Loucy (cell line): ENCODE measurements around the gene POLR3K.

Experiments
- H2AFZ ChIP-seq: fragments of 200-600 bp; sonication (generic); 2 replicates; pipeline ENCODE4 v1.6.0; 2016; ENCODE audit warnings: antibody characterized with exemption, mild to moderate bottlenecking, low read length, moderate library complexity
- H3F3A ChIP-seq: fragments of 200-600 bp; 2 replicates; pipeline ENCODE4 v1.6.0; 2016; ENCODE audit warnings: antibody characterized with exemption, low read depth, mild to moderate bottlenecking
- H3K27me3 ChIP-seq: fragments of 200-600 bp; sonication (generic); 2 replicates; pipeline ENCODE4 v1.6.1; 2014; ENCODE audit warnings: low read length, mild to moderate bottlenecking; ENCODE audit not compliant: insufficient read depth, poor library complexity, severe bottlenecking
- H3K36me3 ChIP-seq: fragments of 200-600 bp; sonication (generic); 2 replicates; pipeline ENCODE4 v1.6.1; 2016; ENCODE audit warnings: low read length; ENCODE audit not compliant: insufficient read depth
- H3K4me1 ChIP-seq: fragments of 200-600 bp; sonication (generic); 2 replicates; pipeline ENCODE4 v1.5.1; 2014; ENCODE audit warnings: low read length, mild to moderate bottlenecking; ENCODE audit not compliant: insufficient read depth, poor library complexity, severe bottlenecking
- H3K4me2 ChIP-seq: fragments of 200-600 bp; sonication (generic); 2 replicates; pipeline ENCODE4 v1.6.0; 2014; ENCODE audit warnings: antibody characterized with exemption, low read length, low read depth, mild to moderate bottlenecking; ENCODE audit not compliant: poor library complexity, severe bottlenecking
- H3K4me3 ChIP-seq: fragments of 200-600 bp; sonication (generic); 2 replicates; pipeline ENCODE4 v1.5.1; 2014; ENCODE audit warnings: low read length, mild to moderate bottlenecking, mixed read lengths; ENCODE audit not compliant: poor library complexity, severe bottlenecking
- H3K79me2 ChIP-seq: fragments of 200-600 bp; sonication (generic); 2 replicates; pipeline ENCODE4 v1.6.1; 2014; ENCODE audit warnings: low read length; ENCODE audit not compliant: insufficient read depth
- H3K9ac ChIP-seq: fragments of 200-600 bp; sonication (generic); 2 replicates; pipeline ENCODE4 v1.6.0; 2014; ENCODE audit warnings: mild to moderate bottlenecking, low read depth, low read length, moderate library complexity; ENCODE audit not compliant: poor library complexity, severe bottlenecking
- H3K9me2 ChIP-seq: fragments of 200-600 bp; sonication (generic); replicated peaks from 2 replicates; pipeline ENCODE4 v1.6.1; 2016; ENCODE audit warnings: low read depth, low read length, mixed read lengths
- H3K9me3 ChIP-seq: fragments of 200-600 bp; sonication (generic); 2 replicates; pipeline ENCODE4 v1.6.1; 2014; ENCODE audit warnings: mild to moderate bottlenecking, antibody characterized with exemption, low read length, low read depth; ENCODE audit not compliant: insufficient read depth
- H4K20me1 ChIP-seq: fragments of 200-600 bp; sonication (generic); 2 replicates; pipeline ENCODE4 v1.6.0; 2014; ENCODE audit warnings: antibody characterized with exemption, low read length, mild to moderate bottlenecking; ENCODE audit not compliant: insufficient read depth, poor library complexity, severe bottlenecking
- EZH2phosphoT487 ChIP-seq: fragments of 200-600 bp; IDR thresholded peaks from 2 replicates; pipeline ENCODE4 v1.6.1; 2018; ENCODE audit warnings: antibody characterized with exemption, mild to moderate bottlenecking, moderate library complexity, borderline replicate concordance
- TF ChIP-seq, protein P1 (sequence below): fragments of 200-600 bp; sonication (generic); conservative IDR thresholded peaks from 2 replicates; pipeline ENCODE4 v1.5.1; 2014; ENCODE audit warnings: mild to moderate bottlenecking, antibody characterized with exemption, low read length

POLR3K gene

DNA sequence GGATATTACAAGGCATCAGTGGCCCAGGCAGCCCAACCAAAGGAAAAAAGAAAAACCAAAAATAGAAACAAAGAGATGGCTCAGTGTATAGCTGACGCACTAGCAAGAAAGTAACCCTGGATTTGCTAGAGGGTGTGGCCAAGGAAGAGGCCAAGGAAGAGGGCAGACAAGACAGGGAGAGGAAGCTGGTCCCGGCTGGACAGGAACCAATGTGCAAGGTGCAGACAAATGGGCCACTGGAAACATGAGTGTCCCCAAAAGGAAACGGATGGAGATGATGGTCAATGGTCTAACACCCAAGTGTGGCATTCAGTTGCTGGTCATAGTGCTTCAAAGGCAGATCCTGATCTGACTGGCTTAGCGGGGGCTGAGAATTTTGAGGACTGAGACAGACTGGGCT lies 10.7 kb downstream of the POLR3K start:
- Histone ChIP-seq H3K9ac (no peak overlapping the region), H3K27me3 (no peaks in the 10 kb centered on the region), H4K20me1 (no peaks in the 10 kb centered on the region), H2AFZ (no peak overlapping the region), H3K9me2 (no peaks in the 10 kb centered on the region), H3K79me2 (no peaks in the 10 kb centered on the region), H3K36me3 (peaks cover 10% of the 10 kb centered on the region; the same call in 1 of the 2 replicates), H3K9me3 (no peaks in the 10 kb centered on the region), H3F3A (no peaks in the 10 kb centered on the region), H3K4me1 (peaks cover 21% of the 10 kb centered on the region), H3K4me2 (peak overlapping the region; percentile 15), H3K4me3 (no peak overlapping the region)
- TF ChIP-seq, protein P1, sequence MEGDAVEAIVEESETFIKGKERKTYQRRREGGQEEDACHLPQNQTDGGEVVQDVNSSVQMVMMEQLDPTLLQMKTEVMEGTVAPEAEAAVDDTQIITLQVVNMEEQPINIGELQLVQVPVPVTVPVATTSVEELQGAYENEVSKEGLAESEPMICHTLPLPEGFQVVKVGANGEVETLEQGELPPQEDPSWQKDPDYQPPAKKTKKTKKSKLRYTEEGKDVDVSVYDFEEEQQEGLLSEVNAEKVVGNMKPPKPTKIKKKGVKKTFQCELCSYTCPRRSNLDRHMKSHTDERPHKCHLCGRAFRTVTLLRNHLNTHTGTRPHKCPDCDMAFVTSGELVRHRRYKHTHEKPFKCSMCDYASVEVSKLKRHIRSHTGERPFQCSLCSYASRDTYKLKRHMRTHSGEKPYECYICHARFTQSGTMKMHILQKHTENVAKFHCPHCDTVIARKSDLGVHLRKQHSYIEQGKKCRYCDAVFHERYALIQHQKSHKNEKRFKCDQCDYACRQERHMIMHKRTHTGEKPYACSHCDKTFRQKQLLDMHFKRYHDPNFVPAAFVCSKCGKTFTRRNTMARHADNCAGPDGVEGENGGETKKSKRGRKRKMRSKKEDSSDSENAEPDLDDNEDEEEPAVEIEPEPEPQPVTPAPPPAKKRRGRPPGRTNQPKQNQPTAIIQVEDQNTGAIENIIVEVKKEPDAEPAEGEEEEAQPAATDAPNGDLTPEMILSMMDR, result no peak
- TF ChIP-seq EZH2phosphoT487, result no peak

DNA sequence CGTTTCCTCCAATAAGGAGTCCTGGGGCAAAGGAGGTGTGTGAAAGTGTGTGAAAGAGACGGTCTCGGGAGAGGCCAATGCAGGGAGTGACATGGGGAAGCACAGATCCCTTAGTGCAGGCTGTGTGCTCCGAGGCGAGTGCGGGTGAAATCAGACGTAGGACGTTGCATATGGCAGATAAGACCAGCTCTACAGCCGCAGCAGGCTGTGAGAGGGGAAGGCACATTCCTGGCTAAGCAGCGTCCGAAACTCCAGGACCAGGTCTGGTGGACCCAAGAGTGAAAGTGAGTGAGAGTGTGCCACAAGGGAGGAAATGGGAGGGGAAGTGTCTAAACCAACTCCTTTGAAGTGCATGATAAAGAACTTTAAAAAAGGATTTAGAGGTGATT lies 11.3 kb downstream of the POLR3K start:
- H3K4me2 ChIP-seq, result no peak overlapping the region
- peaks cover 21% of the 10 kb centered on the region for H3K4me1 ChIP-seq
- no peak overlapping the region for H2AFZ ChIP-seq
- no peaks in the 10 kb centered on the region for H3K9me3 ChIP-seq
- H3K79me2 ChIP-seq, result no peaks in the 10 kb centered on the region
- no peaks in the 10 kb centered on the region for H4K20me1 ChIP-seq
- no peak for TF ChIP-seq EZH2phosphoT487
- TF ChIP-seq, protein P1, result no peak
- peaks cover 6% of the 10 kb centered on the region; the same call in 1 of the 2 replicates for H3K36me3 ChIP-seq
- H3F3A ChIP-seq, result no peaks in the 10 kb centered on the region
- no peak overlapping the region for H3K4me3 ChIP-seq
- H3K27me3 ChIP-seq, result no peaks in the 10 kb centered on the region
- H3K9me2 ChIP-seq, result no peaks in the 10 kb centered on the region
- no peak overlapping the region for H3K9ac ChIP-seq

DNA sequence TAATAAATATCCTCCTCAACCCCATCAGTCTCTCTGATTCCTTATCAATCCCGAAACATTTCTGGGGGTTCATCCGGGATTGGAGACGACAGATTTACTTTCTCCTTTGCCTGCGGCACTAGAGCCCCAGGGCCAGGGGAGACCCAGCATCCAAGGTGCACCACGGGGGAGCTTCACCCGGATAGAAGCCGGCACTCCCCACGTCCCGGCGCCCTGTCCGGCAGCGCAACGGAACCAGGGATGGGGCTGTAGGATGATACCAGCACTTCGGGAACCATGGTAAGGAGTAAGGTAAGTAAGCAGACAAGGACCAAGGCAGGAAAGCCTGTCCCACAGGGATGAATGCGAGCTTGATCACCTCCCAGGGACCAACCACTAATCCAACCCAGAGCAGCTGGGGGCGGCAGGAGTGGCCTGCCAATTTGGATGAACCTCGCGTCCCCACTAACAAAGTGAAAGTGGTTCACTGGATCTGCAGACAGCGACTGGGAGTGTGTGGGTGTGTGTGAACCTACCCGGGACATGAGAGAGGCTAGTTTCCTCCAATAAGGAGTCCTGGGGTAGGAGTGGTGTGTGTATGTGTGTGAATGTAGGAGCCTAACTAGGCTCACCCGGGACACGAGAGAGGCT lies 11.9 kb downstream of the POLR3K start:
- H3K4me3 ChIP-seq, result no peak overlapping the region
- no peaks in the 10 kb centered on the region for H3F3A ChIP-seq
- H3K4me2 ChIP-seq, result no peak overlapping the region
- no peaks in the 10 kb centered on the region for H3K9me3 ChIP-seq
- no peaks in the 10 kb centered on the region for H3K27me3 ChIP-seq
- no peaks in the 10 kb centered on the region for H3K9me2 ChIP-seq
- no peak for TF ChIP-seq EZH2phosphoT487
- TF ChIP-seq, protein P1, result no peak
- no peaks in the 10 kb centered on the region for H4K20me1 ChIP-seq
- no peaks in the 10 kb centered on the region for H3K79me2 ChIP-seq
- H3K4me1 ChIP-seq, result peaks cover 21% of the 10 kb centered on the region
- H3K9ac ChIP-seq, result no peak overlapping the region
- no peak overlapping the region for H2AFZ ChIP-seq
- peaks cover 5% of the 10 kb centered on the region; the same call in 1 of the 2 replicates for H3K36me3 ChIP-seq
